GM18519 (cell line): ENCODE measurements around the gene DDX51.
"Not testable (repeated sequence)": the region's sequence is repeated elsewhere in the genome, so short reads cannot be mapped to it uniquely, and the experiment has no call there.

ENCODE experiments used
- ATAC-seq: cut with Tn5 transposase; IDR thresholded peaks from one replicate; pipeline ENCODE4 v1.9.1; 2021; ENCODE audit warnings: mild to moderate bottlenecking, moderate library complexity; ENCODE audit not compliant: unreplicated experiment, low FRiP score

DDX51 gene

GRCh38 chr12:132143336-132144071, 615 bp downstream of the DDX51 start:
- peak; percentile 10 for ATAC-seq

GRCh38 chr12:132142679-132143335, 1.3 kb downstream of the DDX51 start:
- no peak for ATAC-seq

- ATAC-seq, result no peak
These were observed 2.0 kb downstream of the DDX51 start for GRCh38 chr12:132141976-132142678.

GRCh38 chr12:132140918-132141841, 2.9 kb downstream of the DDX51 start:
- ATAC-seq, result no peak

GRCh38 chr12:132140501-132140900, 3.6 kb downstream of the DDX51 start:
- ATAC-seq, result no peak

- no peak for ATAC-seq
These were observed 4.2 kb downstream of the DDX51 start for GRCh38 chr12:132139912-132140311.

GRCh38 chr12:132138941-132139871, 4.9 kb downstream of the DDX51 start:
- ATAC-seq, result no peak

- ATAC-seq, result no peak
These were observed 6.5 kb downstream of the DDX51 start for GRCh38 chr12:132137483-132138125.

- ATAC-seq, result not testable (repeated sequence)
These were observed 7.9 kb downstream of the DDX51 start for GRCh38 chr12:132136226-132136625.

- not testable (repeated sequence) for ATAC-seq
These were observed 9.4 kb downstream of the DDX51 start for GRCh38 chr12:132134653-132135183.

- ATAC-seq, result no peak
These were observed 10.0 kb downstream of the DDX51 start for GRCh38 chr12:132133952-132134652.

GRCh38 chr12:132132609-132133430, 11.3 kb downstream of the DDX51 start:
- no peak for ATAC-seq

GRCh38 chr12:132131952-132132351, 12.2 kb downstream of the DDX51 start:
- no peak for ATAC-seq

GRCh38 chr12:132131229-132131628, 12.9 kb downstream of the DDX51 start:
- ATAC-seq, result no peak

- ATAC-seq, result no peak
These were observed 13.4 kb downstream of the DDX51 start for GRCh38 chr12:132130690-132131089.

GRCh38 chr12:132129007-132129406, 15.1 kb downstream of the DDX51 start:
- no peak for ATAC-seq

GRCh38 chr12:132127041-132127440, 17.1 kb downstream of the DDX51 start:
- no peak for ATAC-seq
